ENCODE results near the gene CNTN4. TPM values are rescaled to one million over a fixed set of nuclear protein-coding genes. Genes with fewer than 3 reads are reported as not detected.

Gene CNTN4
- total RNA-seq, 2 donors from 2014 or later = 48.3 to 66.5 TPM

- no peak for DNase-seq (ENCODE audit: low spot score)
- intact Hi-C loops (cut with DNase I) = loop anchor here in 1 of 2 donors (5.0 kb wide), 1 partner anchor 701 kb away; no protein-coding TSS in a partner anchor
Measured at GRCh38 chr3:2861120-2861519, 762.5 kb downstream of the CNTN4 start.

DNA sequence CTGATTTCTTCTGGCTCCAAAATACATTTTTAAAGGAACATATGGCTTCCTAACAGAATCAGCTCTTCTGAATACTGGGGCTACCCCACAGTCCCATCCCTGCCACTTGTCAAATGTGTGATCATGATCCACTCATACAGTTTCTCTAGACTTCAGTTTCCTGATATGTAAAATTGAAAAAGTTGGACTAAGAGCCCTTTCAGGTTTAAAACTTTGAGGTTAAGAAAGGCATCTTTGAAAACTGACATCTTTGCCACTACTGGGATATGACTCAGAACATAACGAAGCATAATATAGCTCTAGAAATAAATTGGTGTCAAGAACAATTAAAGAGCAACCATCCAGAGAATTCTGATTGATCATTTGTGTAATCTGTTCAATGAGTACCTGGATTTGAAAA is 763.3 kb downstream of the CNTN4 start:
- DNase-seq (ENCODE audit: low spot score) = no peak
- intact Hi-C loops (cut with DNase I) = loop anchor here in 1 of 2 donors (5.0 kb wide), 1 partner anchor 700 kb away; no protein-coding TSS in a partner anchor

GRCh38 chr3:2862366-2862765 is 763.7 kb downstream of the CNTN4 start:
- intact Hi-C loops (cut with DNase I) = loop anchor here in 1 of 2 donors (5.0 kb wide), 1 partner anchor 700 kb away; no protein-coding TSS in a partner anchor
- DNase-seq (ENCODE audit: low spot score) = no peak

- DNase-seq (ENCODE audit: low spot score) = no peak
- intact Hi-C loops (cut with DNase I) = loop anchor here in 1 of 2 donors (5.0 kb wide), 1 partner anchor 699 kb away; no protein-coding TSS in a partner anchor
Measured at GRCh38 chr3:2863127-2863526, 764.5 kb downstream of the CNTN4 start.

GRCh38 chr3:2869905-2870304 is 771.2 kb downstream of the CNTN4 start:
- intact Hi-C loops (cut with DNase I) = no loop called here
- DNase-seq (ENCODE audit: low spot score) = no peak

GRCh38 chr3:2870724-2871333 is 772.2 kb downstream of the CNTN4 start:
- no peak for DNase-seq (ENCODE audit: low spot score)
- intact Hi-C loops (cut with DNase I) = loop anchor here in 1 of 2 donors (1.0 kb wide), 1 partner anchor 48 kb away; no protein-coding TSS in a partner anchor

- DNase-seq (ENCODE audit: low spot score) = no peak
Measured at GRCh38 chr3:2872884-2873283, 774.2 kb downstream of the CNTN4 start.

GRCh38 chr3:2873986-2874385 is 775.3 kb downstream of the CNTN4 start:
- no peak for DNase-seq (ENCODE audit: low spot score)
- intact Hi-C loops (cut with DNase I) = no loop called here

More at GRCh38 chr3:2872884-2873283, 774.2 kb downstream of the CNTN4 start:
- intact Hi-C loops (cut with DNase I) = no loop called here

GRCh38 chr3:2875699-2876098 is 777.0 kb downstream of the CNTN4 start:
- intact Hi-C loops (cut with DNase I) = no loop called here
- DNase-seq (ENCODE audit: low spot score) = no peak

DNA sequence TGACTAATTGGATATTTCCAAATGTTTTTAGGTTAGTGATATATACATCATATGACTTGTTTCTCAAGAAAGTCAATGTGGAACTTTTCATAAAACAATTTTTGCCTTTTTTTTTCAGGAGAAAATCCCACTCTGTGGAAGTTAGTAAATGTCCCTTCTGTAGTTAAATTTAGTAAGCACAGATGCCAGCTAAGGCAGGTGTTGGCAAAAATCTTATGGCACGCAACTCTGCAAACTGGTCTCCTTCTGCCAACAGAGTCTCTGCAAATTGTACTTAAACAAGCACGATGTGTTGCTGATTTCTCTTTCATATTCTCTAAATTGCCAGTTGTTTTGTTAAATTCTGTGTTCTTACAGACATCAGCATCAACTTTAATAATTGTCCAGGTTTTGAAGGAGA is 777.7 kb downstream of the CNTN4 start:
- no peak for DNase-seq (ENCODE audit: low spot score)
- intact Hi-C loops (cut with DNase I) = no loop called here

DNA sequence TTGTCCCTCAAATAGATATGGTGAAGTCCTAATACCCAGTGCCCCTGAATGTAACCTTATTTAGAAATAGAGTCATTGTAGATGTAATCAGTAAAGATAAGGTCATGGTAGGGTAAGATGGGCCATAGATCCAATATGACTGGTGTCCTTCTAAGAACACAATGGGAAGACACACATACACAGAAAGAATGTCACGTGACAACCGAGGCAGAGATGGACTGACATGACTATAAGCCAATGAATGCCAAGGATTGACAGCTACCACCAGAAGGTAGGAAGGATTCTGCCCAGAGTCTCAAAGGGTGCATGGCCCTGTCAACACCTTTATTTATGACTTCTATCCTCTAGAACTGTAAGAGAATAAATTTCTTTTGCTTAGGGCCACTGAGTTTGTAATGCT is 780.4 kb downstream of the CNTN4 start:
- no peak for DNase-seq (ENCODE audit: low spot score)
- intact Hi-C loops (cut with DNase I) = no loop called here

DNA sequence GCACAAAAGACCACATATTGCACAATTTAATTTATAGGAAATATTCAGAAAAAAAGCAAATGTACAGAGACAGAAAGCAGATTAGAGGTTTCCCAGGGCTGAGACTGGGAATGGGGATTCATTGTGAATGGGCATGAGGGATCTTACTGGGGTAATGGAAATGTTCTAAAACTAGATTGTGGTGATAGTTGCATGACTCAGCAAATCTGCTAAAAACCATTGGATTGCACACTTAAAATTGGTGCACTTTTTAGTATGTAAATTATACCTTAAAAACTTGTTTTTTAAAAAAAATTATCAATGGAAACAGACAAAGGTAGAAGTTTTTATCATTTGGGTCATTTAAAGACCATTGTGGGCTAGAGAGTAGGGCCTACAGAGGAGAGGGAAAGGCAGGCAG is 780.9 kb downstream of the CNTN4 start:
- intact Hi-C loops (cut with DNase I) = no loop called here
- DNase-seq (ENCODE audit: low spot score) = no peak

GRCh38 chr3:2880218-2880756 is 781.6 kb downstream of the CNTN4 start:
- no peak for DNase-seq (ENCODE audit: low spot score)
- intact Hi-C loops (cut with DNase I) = no loop called here

GRCh38 chr3:2883283-2883682 is 784.6 kb downstream of the CNTN4 start:
- DNase-seq (ENCODE audit: low spot score) = no peak
- intact Hi-C loops (cut with DNase I) = no loop called here

- intact Hi-C loops (cut with DNase I) = no loop called here
- no peak for DNase-seq (ENCODE audit: low spot score)
Measured at GRCh38 chr3:2888592-2888991, 789.9 kb downstream of the CNTN4 start.

DNA sequence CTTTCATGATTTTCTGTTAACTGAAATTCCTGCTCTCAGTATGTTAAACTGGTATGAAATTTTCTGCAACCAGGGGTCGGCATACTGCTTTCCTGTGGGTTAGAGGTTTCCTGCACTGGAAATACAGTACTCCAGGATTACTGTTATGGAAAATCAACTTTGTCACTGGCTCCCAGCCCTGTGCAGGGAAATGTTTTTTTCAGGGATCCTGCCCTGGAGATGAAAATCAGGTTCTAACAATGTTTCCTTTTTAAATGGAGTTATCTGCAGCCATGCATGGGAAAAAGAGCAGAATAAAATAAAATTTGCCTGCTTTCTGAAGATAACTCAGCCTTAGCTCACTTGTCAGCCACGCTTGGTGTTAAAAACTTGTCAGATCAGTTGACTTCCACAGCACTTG is 791.1 kb downstream of the CNTN4 start:
- intact Hi-C loops (cut with DNase I) = no loop called here
- DNase-seq (ENCODE audit: low spot score) = no peak

DNA sequence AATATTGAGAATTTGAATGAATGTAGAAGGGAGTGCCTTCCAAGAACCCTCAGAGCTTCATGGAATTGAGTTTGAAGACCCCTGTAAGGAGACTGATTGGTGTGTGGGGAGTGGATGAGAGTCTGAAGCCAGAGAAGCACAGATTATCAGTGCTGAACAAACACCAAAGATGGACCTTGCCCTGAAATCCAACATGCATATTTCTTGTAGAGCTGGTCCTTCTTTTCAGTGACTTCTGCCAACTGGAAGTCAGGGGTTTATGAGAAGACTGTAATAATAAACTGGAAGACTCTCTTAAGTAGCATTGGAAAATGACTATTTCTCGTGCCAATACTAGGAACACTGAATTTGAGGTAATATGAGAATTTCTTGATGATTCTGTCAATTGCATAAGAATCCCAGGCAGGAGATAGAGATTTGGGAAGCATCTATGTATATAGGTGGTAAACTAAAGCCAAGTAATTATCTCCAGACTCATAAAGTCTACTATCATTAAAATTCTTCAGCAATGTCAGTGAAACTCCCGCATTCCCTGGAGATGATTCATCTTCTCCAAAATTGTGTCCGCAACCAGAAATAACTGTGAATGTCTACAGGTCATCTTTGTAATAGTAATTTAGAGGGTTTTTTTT is 797.8 kb downstream of the CNTN4 start:
- DNase-seq (ENCODE audit: low spot score) = no peak
- intact Hi-C loops (cut with DNase I) = no loop called here

- DNase-seq (ENCODE audit: low spot score) = no peak
- intact Hi-C loops (cut with DNase I) = no loop called here
Measured at GRCh38 chr3:2897821-2898220, 799.2 kb downstream of the CNTN4 start.

DNA sequence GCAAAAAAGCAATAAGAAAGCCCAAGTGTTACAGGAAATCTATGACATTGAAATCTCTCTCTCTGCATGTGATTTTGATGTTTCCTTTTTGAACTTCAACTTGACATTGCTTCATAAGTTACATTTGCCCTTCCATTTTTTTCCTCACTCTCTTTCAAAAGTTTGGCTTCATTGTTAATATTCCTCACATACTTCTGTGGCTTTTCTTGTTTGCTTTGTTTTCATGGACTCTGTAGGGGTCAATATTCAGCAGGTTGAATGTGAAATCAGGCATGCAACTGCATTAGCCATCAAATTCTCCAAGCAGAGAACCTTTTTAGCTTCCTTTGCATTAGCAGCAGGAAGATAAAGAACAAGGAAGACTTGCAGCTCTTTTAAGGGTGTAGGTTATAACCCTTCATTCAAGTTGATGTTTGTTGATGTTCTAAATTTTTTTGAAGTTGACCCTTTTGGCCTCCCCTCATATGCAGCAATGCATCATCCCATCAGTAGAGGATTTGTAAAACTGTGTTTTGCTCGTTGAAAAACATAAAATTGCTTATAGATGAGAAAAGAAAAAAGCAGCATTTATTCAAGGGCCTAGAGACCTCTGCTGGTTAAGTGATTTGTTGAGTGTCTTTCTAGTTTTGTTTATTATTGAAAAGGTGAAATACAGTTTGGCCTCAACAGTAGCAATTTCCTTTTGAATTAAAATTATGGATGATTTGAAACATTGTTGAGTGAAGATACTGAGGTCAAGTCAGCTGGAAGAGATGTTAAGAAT is 800.1 kb downstream of the CNTN4 start:
- intact Hi-C loops (cut with DNase I) = no loop called here
- DNase-seq (ENCODE audit: low spot score) = no peak

GRCh38 chr3:2904054-2904453 is 805.4 kb downstream of the CNTN4 start:
- intact Hi-C loops (cut with DNase I) = no loop called here
- no peak for DNase-seq (ENCODE audit: low spot score)

Data from posterior vena cava (tissue), 2 donors.